ENCODE data around the gene AKT2. TPM values are rescaled to one million over a fixed set of nuclear protein-coding genes. Genes with fewer than 3 reads are reported as not detected.
A peak's percentile ranks its signal among the peaks of the same experiment; 100 is the strongest.

Gene AKT2
- total RNA-seq, 6 experiments from 2014 or later, result 83.2 to 132 (median 107) TPM

GRCh38 chr19:40228863-40229262, 56.3 kb downstream of the AKT2 start:
- intact Hi-C loops (cut with DNase I), result loop anchor here in 1 of 2 donors (10.0 kb wide), 1 partner anchor 46 kb away; no protein-coding TSS in a partner anchor
- Histone ChIP-seq H3K4me3 (no peak overlapping the region), H3K9me3 (no peaks in the 10 kb centered on the region), H3K27ac (no peak overlapping the region), H3K36me3 (no peaks in the 10 kb centered on the region), H3K4me1 (peaks cover 0 to 36% (median 11%) of the 10 kb centered on the region in 4 donors), H3K27me3 (no peaks in the 10 kb centered on the region)
- DNase-seq (no peak), ATAC-seq (no peak)
- 92% methylated on average over 4 of the region's 5 CpGs for WGBS (ENCODE audit: insufficient coverage, low coverage, low lambda C conversion rate, missing lambda C conversion rate)
- TF ChIP-seq CTCF (IDR thresholded peaks at IDR 0.05) (no peak), POLR2A (IDR thresholded peaks at IDR 0.05) (no peak)

DNA sequence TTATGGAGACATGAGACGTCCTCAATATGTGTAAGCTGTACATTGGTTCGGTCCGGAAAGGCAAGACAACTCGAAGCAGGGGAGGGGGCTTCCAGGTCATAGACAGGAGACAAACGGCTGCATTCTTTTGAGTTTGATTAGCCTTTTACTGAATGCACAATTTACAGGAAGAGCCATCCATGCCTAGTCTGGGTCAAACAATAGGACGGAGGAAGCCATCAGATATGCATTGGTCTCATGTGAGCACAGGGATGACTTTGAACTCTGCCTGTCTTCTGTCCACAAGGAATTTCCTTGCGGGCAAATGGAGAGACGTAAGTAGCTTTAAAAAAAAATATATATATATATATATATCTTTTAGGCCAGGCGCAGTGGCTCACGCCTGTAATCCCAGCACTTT, 56.8 kb downstream of the AKT2 start:
- no peak overlapping the region for H3K27ac ChIP-seq
- DNase-seq (no peak), ATAC-seq (no peak)
- WGBS (ENCODE audit: insufficient coverage, low coverage, low lambda C conversion rate, missing lambda C conversion rate), result 55% methylated on average over 10 of the region's 10 CpGs
- H3K36me3 ChIP-seq, result no peaks in the 10 kb centered on the region
- no peaks in the 10 kb centered on the region for H3K9me3 ChIP-seq
- H3K4me1 ChIP-seq, result peaks cover 0 to 36% (median 11%) of the 10 kb centered on the region in 4 donors
- no peak for TF ChIP-seq CTCF (IDR thresholded peaks at IDR 0.05)
- no peak for TF ChIP-seq POLR2A (IDR thresholded peaks at IDR 0.05)
- intact Hi-C loops (cut with DNase I), result loop anchor here in 1 of 2 donors (10.0 kb wide), 1 partner anchor 46 kb away; no protein-coding TSS in a partner anchor
- H3K4me3 ChIP-seq, result no peak overlapping the region
- no peaks in the 10 kb centered on the region for H3K27me3 ChIP-seq

- no peak for DNase-seq
- peaks cover 0 to 16% (median 3%) of the 10 kb centered on the region in 4 donors for H3K4me1 ChIP-seq
- peak overlapping the region; percentile 16 to 50 (median 49) for H3K4me3 ChIP-seq
- H3K27ac ChIP-seq, result peak overlapping the region in 2 of 3 donors; percentile 29 to 49
- H3K9me3 ChIP-seq, result no peaks in the 10 kb centered on the region
- intact Hi-C loops (cut with DNase I), result loop anchor here in 1 of 2 donors (10.0 kb wide), 1 partner anchor 49 kb away; no protein-coding TSS in a partner anchor
- H3K27me3 ChIP-seq, result no peaks in the 10 kb centered on the region
- TF ChIP-seq CTCF (IDR thresholded peaks at IDR 0.05), result peak in 1 of 4 donors; percentile 22
- no peak for TF ChIP-seq POLR2A (IDR thresholded peaks at IDR 0.05)
- WGBS (ENCODE audit: insufficient coverage, low coverage, low lambda C conversion rate, missing lambda C conversion rate), result 14% methylated on average over 21 of the region's 21 CpGs
- ATAC-seq, result peak; percentile 24 to 43 (median 36)
- no peaks in the 10 kb centered on the region for H3K36me3 ChIP-seq
Observed at GRCh38 chr19:40225440-40226305, 59.5 kb downstream of the AKT2 start.

DNA sequence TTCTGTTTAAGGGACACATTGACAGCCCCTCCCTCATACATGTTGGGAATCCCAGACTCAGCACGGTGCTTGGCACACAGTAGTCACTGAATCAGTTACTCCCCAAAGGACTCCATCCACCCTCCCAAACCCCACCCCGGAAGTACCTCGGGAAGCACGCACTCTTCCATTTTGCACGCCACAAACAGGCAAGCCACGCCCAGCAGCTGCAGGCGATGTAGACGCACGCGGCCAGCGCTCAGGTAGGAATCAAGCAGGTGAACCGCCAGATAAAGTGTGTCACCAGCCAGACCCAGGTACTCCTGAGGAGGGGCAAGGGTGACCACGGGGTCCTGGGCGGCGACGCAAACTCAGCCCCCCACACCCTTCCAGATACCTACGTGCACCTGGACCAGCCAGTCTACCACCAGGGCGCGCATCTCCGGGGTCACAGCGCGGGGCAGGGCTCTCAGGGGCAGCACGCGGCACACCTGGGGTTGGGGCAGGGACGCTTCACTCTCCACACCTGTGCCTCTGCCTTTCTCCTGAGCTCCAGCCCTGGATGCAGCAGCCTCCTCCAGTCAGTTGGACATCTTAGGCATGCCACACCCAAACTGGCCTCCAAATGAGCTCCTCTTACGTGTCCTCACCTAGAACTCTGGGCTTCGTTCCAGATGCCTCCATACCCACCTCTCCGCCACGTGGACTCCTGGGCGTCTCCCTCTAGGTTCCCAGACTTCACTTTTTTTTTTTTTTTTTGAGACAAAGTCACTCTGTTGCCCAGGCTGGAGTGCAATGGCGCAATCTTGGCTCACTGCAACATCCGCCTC, 60.6 kb downstream of the AKT2 start:
- Histone ChIP-seq H3K27me3 (no peaks in the 10 kb centered on the region), H3K9me3 (no peaks in the 10 kb centered on the region), H3K4me3 (no peak overlapping the region), H3K36me3 (no peaks in the 10 kb centered on the region), H3K4me1 (peaks cover 0 to 16% (median 3%) of the 10 kb centered on the region in 4 donors), H3K27ac (no peak overlapping the region)
- intact Hi-C loops (cut with DNase I), result loop anchor here in 1 of 2 donors (10.0 kb wide), 1 partner anchor 50 kb away; no protein-coding TSS in a partner anchor
- no peak for ATAC-seq
- TF ChIP-seq POLR2A (IDR thresholded peaks at IDR 0.05) (no peak), CTCF (IDR thresholded peaks at IDR 0.05) (no peak)
- DNase-seq, result no peak
- 40% methylated on average over 7 of the region's 32 CpGs for WGBS (ENCODE audit: insufficient coverage, low coverage, low lambda C conversion rate, missing lambda C conversion rate)

All from right lobe of liver (tissue), 6 donors.